ENCODE measurements around the gene WNK3. TPM values are rescaled to one million over a fixed set of nuclear protein-coding genes. Genes with fewer than 3 reads are reported as not detected.

WNK3 gene
- total RNA-seq, 1 experiment from 2014 or later: 0.33 TPM

DNA sequence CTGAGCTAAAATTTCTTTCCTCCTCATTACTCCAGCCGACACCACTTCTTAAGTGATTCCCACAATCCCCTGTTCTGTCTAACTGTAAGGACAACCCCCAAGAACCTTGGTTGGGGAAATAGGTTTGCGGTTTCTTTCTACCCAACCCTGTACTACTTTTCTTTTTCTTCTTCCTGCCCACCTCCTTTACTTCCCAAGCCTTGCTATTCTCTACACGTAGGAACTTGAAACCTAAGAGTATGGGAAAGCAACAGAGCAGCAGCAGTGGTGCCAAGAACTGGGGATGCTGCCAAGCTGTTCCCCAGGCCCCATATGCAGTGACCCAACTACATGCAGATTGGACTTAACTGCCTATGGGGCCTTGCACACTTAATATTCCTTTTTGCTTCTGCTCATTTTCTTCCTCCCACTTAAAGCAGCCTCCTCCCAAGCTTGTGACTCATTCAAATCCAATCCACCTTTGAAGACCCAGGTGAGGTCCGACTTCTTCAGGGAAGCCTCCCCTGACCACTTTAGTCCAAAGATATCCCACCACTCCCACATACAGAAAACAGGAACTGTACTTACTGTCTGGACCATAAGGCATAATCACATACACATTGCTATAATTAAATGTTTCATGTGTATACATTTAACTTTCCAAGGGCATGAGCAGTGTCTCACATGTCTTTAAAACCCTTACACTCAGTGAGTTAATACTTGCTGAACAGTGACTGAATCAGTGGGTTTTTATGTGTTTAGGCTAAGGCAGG, 176.5 kb downstream of the WNK3 start:
- peak overlapping the region; percentile 100 for H3K9ac ChIP-seq (ENCODE audit: low read length)
- peaks cover 8% of the 10 kb centered on the region for H3K36me3 ChIP-seq (ENCODE audit: low read depth, low read length)
- H3K4me3 ChIP-seq (ENCODE audit: low read length): peak overlapping the region; percentile 92
- no peaks in the 10 kb centered on the region for H3K9me3 ChIP-seq (ENCODE audit: low read length)
- BruUV-seq (replicated peaks): no TSS peak
- no peaks in the 10 kb centered on the region for H3K9me2 ChIP-seq (replicated peaks; ENCODE audit: low read length)
- H3K27me3 ChIP-seq (ENCODE audit: low read length): no peaks in the 10 kb centered on the region
- peak; percentile 27 for DNase-seq
- ChIA-PET POLR2A (ENCODE audit: unreplicated experiment) (interaction anchor here (0.6 kb wide), 2 partner anchors 137 to 165 kb away, joined by 4 to 6 read pairs; partner anchors contain the start of gene PHF8), CTCF (interaction anchor here (0.6 kb wide), 1 partner anchor 139 kb away, joined by 4 read pairs; no protein-coding TSS in a partner anchor)
- intact Hi-C loops (cut with micrococcal nuclease): no loop called here
- H4K20me1 ChIP-seq (ENCODE audit: low read length): 0 out of 2 replicates have a peak, but pooled peaks cover 10% of the 10 kb centered on the region
- TF ChIP-seq EZH2 (IDR thresholded peaks at IDR 0.05; ENCODE audit: low read length, unreplicated experiment) (no peak), EZH2phosphoT487 (IDR thresholded peaks at IDR 0.05; ENCODE audit: borderline replicate concordance, low read length) (no peak)
- TF ChIP-seq, protein P1, sequence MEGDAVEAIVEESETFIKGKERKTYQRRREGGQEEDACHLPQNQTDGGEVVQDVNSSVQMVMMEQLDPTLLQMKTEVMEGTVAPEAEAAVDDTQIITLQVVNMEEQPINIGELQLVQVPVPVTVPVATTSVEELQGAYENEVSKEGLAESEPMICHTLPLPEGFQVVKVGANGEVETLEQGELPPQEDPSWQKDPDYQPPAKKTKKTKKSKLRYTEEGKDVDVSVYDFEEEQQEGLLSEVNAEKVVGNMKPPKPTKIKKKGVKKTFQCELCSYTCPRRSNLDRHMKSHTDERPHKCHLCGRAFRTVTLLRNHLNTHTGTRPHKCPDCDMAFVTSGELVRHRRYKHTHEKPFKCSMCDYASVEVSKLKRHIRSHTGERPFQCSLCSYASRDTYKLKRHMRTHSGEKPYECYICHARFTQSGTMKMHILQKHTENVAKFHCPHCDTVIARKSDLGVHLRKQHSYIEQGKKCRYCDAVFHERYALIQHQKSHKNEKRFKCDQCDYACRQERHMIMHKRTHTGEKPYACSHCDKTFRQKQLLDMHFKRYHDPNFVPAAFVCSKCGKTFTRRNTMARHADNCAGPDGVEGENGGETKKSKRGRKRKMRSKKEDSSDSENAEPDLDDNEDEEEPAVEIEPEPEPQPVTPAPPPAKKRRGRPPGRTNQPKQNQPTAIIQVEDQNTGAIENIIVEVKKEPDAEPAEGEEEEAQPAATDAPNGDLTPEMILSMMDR (conservative IDR thresholded peaks at IDR 0.05; ENCODE audit: low read depth, low read length): no peak
- peak overlapping the region; percentile 97 for H3K4me2 ChIP-seq (ENCODE audit: low read length)
- ATAC-seq: no peak
- H3K79me2 ChIP-seq (ENCODE audit: low read length): peaks cover 66% of the 10 kb centered on the region
- peaks cover 57% of the 10 kb centered on the region for H3K4me1 ChIP-seq (ENCODE audit: insufficient read depth, low read length)
- peaks cover 6% of the 10 kb centered on the region for H3F3A ChIP-seq (ENCODE audit: low read length, unreplicated experiment)
- H2AFZ ChIP-seq (ENCODE audit: low read length): no peak overlapping the region
- H3K27ac ChIP-seq (ENCODE audit: low read length): peak overlapping the region; percentile 88

DNA sequence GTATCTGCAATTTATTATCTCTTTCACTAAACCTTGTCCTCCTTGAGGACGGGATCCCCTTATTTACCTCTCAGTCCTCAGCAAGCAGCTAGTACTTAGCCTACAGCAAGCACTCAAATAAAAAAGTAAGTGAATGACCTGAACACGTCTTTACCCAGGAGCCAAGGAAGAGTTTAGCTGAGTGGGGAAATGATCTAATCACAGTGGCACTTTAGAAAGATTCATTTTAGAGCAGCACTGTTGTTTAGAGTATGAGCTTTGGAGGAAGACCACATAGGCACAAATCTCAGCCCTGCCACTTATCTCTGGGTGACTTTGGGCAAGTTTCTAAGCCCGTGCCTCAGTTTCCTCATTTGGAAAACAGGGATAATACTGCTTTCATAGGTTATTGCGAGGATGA, 177.4 kb downstream of the WNK3 start:
- BruUV-seq (replicated peaks): no TSS peak
- Histone ChIP-seq H3K27me3 (ENCODE audit: low read length) (no peaks in the 10 kb centered on the region), H3K27ac (ENCODE audit: low read length) (0 out of 2 replicates have a peak overlapping the region, but pooled peaks have one; percentile 88), H2AFZ (ENCODE audit: low read length) (no peak overlapping the region), H3K4me2 (ENCODE audit: low read length) (peak overlapping the region; percentile 97), H3K9me2 (replicated peaks; ENCODE audit: low read length) (no peaks in the 10 kb centered on the region), H3K9ac (ENCODE audit: low read length) (peak overlapping the region; percentile 100; the same call in 1 of the 2 replicates), H3K4me3 (ENCODE audit: low read length) (peak overlapping the region; percentile 92), H3K9me3 (ENCODE audit: low read length) (no peaks in the 10 kb centered on the region), H3K4me1 (ENCODE audit: insufficient read depth, low read length) (peaks cover 57% of the 10 kb centered on the region), H3K36me3 (ENCODE audit: low read depth, low read length) (peaks cover 8% of the 10 kb centered on the region), H3K79me2 (ENCODE audit: low read length) (peaks cover 75% of the 10 kb centered on the region), H4K20me1 (ENCODE audit: low read length) (0 out of 2 replicates have a peak, but pooled peaks cover 10% of the 10 kb centered on the region), H3F3A (ENCODE audit: low read length, unreplicated experiment) (peaks cover 6% of the 10 kb centered on the region)
- intact Hi-C loops (cut with micrococcal nuclease): no loop called here
- ChIA-PET POLR2A (ENCODE audit: unreplicated experiment) (interaction anchor here (0.6 kb wide), 1 partner anchor 166 kb away, joined by 4 read pairs; no protein-coding TSS in a partner anchor), CTCF (interaction anchor here (0.6 kb wide), 1 partner anchor 138 kb away, joined by 4 read pairs; no protein-coding TSS in a partner anchor)
- TF ChIP-seq EZH2phosphoT487 (IDR thresholded peaks at IDR 0.05; ENCODE audit: borderline replicate concordance, low read length): no peak
- DNase-seq: peak; percentile 39
- no peak for ATAC-seq

DNA sequence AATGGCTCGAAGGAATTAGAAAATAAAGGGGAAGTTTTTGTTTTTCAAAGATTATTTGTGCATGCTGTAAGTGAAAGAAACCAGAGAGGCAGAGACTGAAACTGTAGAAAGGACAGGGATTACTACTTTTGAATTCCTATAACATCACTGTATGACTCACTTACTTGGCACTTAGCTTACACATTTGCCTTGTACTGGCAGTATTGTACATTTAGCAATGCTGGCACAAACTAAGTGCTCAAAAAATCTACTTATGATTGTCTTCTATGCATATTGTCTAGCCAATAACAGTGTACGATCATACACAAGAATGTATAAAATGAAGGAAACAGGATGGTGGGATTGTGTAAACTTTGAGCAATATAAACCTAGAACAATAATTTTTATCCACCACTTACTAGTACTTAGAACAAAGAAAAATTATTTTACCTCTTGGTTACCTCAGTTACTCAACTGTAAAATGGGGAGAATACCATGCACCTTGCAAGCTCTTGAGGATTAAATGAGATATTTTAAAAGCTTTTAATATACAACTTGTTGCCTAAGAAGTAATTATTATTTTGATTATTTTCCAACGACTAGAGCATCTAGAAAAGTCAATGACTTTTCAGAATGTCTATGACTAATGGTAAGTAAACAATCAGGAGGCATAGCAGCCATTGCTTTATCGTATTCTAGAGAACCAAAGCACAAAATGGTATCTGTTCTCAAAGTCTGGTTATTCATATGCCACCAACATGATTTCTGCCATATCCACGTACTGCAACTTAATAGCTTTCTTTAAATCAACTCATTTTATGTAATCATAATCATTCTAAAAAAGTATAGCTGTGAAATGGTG, 179.5 kb downstream of the WNK3 start:
- H3K27ac ChIP-seq (ENCODE audit: low read length): peak overlapping the region; percentile 44
- no TSS peak for BruUV-seq (replicated peaks)
- no peak for TF ChIP-seq EZH2 (IDR thresholded peaks at IDR 0.05; ENCODE audit: low read length, unreplicated experiment)
- TF ChIP-seq EZH2phosphoT487 (IDR thresholded peaks at IDR 0.05; ENCODE audit: borderline replicate concordance, low read length): no peak
- TF ChIP-seq, protein P1 (conservative IDR thresholded peaks at IDR 0.05; ENCODE audit: low read depth, low read length): no peak
- DNase-seq (peak; percentile 79), ATAC-seq (peak; percentile 60)
- H3K4me3 ChIP-seq (ENCODE audit: low read length): peak overlapping the region; percentile 92
- H3K4me1 ChIP-seq (ENCODE audit: insufficient read depth, low read length): peaks cover 54% of the 10 kb centered on the region
- no peaks in the 10 kb centered on the region for H3K9me3 ChIP-seq (ENCODE audit: low read length)
- peak overlapping the region; percentile 97 for H3K4me2 ChIP-seq (ENCODE audit: low read length)
- ChIA-PET CTCF (no interaction called here), POLR2A (ENCODE audit: unreplicated experiment) (interaction anchor here (0.6 kb wide), 1 partner anchor 73 kb away, joined by 3 read pairs; no protein-coding TSS in a partner anchor)
- no peaks in the 10 kb centered on the region for H3K27me3 ChIP-seq (ENCODE audit: low read length)
- 0 out of 2 replicates have a peak, but pooled peaks cover 10% of the 10 kb centered on the region for H4K20me1 ChIP-seq (ENCODE audit: low read length)
- intact Hi-C loops (cut with micrococcal nuclease): loop anchor here (2.0 kb wide), 1 partner anchor 136 kb away; no protein-coding TSS in a partner anchor
- H3K9me2 ChIP-seq (replicated peaks; ENCODE audit: low read length): no peaks in the 10 kb centered on the region
- H3K36me3 ChIP-seq (ENCODE audit: low read depth, low read length): peaks cover 16% of the 10 kb centered on the region
- H3F3A ChIP-seq (ENCODE audit: low read length, unreplicated experiment): peaks cover 6% of the 10 kb centered on the region
- no peak overlapping the region for H3K9ac ChIP-seq (ENCODE audit: low read length)
- no peak overlapping the region for H2AFZ ChIP-seq (ENCODE audit: low read length)
- peaks cover 93% of the 10 kb centered on the region for H3K79me2 ChIP-seq (ENCODE audit: low read length)

Data from PC-3 (cell line).